GM18499 (cell line): Measurements from ENCODE around the gene ACSF3.

Experiments used
- ATAC-seq: cut with Tn5 transposase; IDR thresholded peaks from one replicate; pipeline ENCODE4 v1.9.1; 2021; ENCODE audit warnings: moderate number of reproducible peaks; ENCODE audit not compliant: insufficient read depth, unreplicated experiment

Gene ACSF3

GRCh38 chr16:89168381-89169189 is 74.9 kb downstream of the ACSF3 start:
- no peak for ATAC-seq

DNA sequence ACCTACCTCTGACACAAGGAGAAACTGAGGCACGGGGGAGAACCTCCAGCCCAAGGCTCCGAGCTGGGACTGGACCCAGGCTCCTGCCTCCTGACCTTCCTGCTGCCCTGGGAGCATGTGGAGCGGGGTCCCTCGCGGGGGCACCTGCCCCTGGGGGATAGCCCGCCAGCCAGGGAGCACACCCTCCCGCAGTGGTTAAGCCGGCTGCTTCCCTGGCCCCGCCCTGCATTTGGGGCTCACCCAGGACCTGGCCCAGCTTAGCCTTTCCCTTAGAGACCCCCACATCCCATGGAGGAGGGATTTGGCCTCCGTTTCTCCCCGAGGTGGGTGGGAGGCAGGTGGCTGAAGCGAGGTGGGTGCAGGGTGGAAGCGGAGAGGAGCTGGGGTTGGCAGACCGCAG is 76.1 kb downstream of the ACSF3 start:
- no peak for ATAC-seq

DNA sequence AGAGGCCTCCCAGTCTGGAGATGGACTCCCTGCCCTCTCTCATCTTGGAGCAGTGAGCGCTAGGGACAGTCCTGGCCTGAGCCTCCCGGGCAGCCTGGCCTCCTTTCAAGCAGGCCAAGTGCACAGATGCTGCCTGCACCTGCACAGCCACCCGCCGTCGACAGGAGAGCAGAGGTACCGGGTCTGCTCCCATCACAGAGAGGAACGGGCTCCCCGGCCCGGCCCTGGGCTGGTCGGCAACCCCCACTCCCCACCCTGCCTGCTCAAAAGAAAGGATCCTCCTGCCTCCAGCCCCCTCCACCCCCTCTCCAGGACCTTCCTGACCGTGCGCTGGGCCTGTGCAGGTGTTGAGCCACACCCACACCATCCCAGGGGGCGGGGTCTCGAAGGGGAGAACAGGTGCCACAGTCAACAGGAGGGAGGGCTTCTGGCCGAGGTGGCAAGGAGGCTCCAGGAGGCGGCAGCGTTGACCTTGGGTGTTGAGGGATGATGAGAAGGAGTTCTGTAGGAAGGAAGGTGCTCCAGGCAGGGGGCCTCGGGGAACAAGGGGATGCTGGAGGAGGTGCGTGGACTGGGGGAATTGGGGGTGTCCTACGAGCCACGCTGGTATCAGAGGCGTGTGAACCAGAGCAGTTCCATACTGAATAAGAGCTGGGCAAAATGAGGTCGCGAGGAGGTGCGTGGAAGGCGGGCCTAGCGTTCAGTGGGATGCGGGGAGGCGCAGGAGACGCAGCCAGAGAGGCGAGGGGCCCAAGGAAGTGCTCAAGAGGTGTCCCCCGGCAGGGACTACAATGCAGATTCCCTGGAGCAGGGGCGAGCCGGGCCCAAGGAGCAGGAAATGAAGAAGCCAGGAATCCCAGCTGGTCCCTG is 76.9 kb downstream of the ACSF3 start:
- no peak for ATAC-seq

GRCh38 chr16:89171216-89172170 is 77.8 kb downstream of the ACSF3 start, which contains the start of gene CDH15:
CDH15 (plus strand) TSS chr16:89171748; CDS start chr16:89171832, 84 bp downstream.
- no peak for ATAC-seq

- no peak for ATAC-seq
Measured at GRCh38 chr16:89172171-89172527, 78.5 kb downstream of the ACSF3 start.

GRCh38 chr16:89172528-89173173 is 79.0 kb downstream of the ACSF3 start:
- no peak for ATAC-seq

DNA sequence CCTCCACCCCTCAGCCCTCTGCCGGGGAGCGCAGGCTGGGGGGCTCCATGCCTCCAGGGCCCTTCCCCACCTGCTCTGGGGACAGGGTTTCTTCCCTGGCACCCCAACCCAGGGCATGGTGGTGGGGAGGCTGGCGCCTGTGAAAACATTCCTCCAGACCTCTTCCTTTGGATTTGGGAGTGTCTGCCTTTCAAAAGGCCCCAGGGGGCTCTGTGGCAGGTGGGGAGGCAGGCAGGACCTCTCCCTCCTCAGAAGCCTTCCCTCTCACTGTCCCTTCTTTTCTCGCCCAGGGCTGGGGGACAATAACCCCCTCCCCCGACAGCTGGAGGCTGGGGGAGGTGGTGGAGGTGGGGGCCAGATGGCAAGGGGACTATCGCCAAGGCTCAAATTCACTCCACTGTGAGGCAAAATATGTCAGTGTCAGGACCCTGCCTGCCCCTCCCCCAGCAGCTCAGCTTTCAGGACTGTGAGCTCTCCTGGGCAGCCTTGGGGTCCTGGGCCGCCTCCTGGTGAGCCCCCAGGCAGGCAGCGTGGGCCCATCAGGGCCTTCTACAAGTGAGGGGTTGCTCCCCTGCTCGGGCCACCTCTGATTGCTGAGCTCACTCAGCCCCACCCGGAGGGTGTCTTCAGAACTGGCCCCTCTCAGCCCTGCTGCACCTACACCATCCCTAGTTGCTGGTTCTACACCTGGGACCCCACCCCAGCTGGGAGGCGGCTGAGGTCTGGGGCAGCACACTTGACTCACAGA is 79.7 kb downstream of the ACSF3 start:
- ATAC-seq: no peak

- ATAC-seq: no peak
Measured at GRCh38 chr16:89174055-89174827, 80.6 kb downstream of the ACSF3 start.

DNA sequence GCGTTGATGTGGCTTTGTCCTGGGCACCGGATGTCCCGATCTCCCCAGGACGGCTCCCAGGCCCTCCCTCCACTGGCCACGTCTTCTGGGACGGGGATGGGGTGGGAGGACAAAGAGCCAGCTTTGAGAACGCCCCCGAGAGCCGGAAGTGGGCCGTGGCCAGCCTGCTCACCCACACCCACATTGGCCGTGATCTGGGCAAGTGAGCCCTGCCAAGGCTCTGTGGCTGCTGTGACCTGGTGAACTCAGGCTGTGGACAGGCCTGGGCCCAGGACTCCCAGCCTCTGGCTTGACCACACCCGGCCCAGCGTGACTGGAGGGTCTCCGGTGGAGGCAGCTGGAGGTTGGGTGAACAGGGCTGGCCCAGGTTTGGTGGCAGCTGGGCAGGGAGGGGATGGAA is 81.2 kb downstream of the ACSF3 start:
- no peak for ATAC-seq

DNA sequence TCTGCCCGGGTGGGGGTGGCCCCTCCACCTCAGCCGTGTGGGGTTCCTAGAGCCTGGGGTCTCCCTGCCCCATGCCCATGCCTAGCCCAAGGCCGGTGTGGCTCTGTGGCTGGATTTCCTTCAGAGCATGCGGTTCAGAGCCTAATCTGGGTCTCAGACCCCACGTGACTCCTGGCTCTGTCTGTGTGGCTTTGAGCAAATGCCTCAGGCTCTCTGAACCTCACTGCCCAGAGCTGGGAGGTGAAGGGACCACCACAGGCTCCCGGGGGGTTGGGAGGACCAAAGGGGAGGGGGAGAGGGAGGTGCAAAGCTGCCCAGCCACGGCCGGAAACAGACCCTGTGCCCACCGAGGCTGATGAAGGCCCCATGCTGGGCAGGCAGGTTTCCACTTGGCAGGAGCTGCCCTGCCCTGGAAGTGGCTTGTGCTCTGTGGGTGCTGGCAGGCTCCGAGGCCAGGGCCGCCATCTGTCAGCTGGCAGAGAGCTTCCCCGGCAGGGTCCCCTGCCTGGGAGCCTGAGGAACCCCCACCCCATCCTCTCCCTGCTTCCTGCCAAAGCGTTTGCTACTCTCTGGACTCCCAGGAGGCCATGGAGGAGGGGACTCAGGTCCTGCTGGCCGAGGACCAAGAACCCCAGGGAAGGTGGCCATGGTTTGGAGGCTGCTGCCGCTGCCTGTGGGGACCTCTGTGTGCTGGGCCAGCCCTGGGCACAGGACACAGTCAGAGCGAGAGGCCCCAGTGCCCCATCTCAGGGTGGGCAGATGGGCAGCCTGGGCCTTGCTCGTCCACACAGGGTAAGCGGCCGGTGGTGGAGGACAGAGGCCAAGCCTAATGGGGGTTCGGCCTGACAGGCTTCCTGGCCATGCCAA is 81.9 kb downstream of the ACSF3 start:
- no peak for ATAC-seq

- ATAC-seq: no peak
Measured at GRCh38 chr16:89176147-89176690, 82.6 kb downstream of the ACSF3 start.

DNA sequence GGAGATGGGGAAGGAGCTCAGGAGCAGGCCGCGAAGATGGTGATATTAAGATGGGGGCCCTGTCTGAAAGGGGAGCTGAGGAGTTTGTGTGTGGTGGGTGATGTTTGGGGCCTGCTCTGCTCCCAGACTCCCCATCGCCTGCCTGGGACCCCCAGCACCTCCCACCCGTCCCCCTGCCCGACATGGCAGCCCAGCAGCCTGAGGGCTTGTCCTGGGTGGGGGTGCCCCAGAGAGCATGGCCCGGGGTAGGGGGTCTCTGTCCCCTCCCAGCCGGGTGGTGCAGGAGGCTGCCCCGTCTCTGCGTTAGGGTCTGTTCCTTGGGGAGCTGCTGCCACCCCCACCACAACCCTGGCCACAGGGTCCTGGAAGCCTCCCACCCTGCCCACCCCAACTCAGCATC is 83.1 kb downstream of the ACSF3 start:
- no peak for ATAC-seq

DNA sequence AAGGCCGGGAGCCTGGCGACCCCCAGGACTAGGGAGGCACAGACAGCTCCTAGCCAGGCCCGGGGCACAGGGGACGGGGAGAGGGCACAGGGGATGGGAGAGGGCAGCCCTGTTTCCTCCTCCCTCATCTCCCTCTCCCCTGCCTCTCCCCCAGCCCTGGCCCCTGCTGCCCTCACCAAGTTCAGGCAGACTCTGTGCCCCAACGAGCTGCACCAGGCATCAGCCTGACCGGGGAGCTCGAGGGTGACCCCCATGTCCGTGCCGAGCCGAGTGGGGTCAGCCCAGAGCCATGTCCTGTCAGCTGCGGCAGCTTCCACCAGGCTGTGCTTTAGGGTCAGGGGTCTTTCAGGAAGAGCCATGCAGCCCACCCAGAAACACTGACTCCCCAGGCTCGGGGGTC is 83.8 kb downstream of the ACSF3 start:
- no peak for ATAC-seq

- no peak for ATAC-seq
Measured at GRCh38 chr16:89178453-89179147, 84.9 kb downstream of the ACSF3 start.

DNA sequence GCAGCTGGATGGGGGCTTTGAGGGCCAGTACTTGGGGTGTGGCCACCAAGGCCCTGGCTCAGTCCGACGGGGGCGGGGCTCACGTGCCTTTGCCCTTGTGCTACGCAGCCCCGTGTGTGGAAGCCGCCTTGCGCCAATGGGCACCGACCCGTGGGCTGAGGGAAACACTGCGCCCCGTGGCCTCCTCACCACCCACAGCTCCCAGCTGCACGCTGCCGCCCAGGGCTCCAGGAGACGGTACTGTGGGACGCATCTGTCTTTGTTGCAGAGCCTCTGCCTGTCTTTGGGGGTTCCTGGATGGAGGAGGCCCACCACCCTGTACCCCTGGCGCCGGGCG is 85.5 kb downstream of the ACSF3 start:
- no peak for ATAC-seq

DNA sequence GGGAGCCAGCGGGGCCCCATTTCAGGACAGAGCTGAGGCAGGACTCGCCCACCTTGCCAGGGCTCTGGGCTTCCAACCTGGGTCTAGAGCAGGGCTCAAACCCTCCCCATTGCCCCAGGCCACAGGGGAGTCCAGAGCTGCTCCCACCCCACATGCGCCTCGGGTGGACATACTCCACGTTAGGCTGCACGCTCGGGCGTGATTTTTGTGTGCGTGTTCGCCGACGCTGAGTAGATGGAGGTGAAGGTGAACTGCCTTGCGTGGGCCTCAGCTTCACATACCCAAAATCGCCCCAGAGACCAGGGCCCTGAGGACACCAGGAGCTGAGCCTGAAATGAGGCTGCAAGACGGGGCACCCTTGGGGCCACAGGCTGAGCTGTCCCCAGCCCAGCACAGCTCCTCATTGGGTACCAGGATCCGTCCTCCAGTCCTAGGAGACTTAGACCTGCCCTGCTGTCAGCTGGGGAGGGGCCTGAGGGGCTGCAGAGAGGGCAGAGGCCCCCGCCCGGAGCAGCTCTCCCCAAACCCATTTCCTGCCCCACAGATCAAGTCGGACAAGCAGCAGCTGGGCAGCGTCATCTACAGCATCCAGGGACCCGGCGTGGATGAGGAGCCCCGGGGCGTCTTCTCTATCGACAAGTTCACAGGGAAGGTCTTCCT is 86.1 kb downstream of the ACSF3 start:
- no peak for ATAC-seq
